Panc1 (cell line): ENCODE data around the gene CCNI. TPM values are rescaled to one million over a fixed set of nuclear protein-coding genes. Genes with fewer than 3 reads are reported as not detected.

ENCODE experiments used
- ATAC-seq: fragments of 200-7000 bp; cut with Tn5 transposase; 2 replicates; pipeline ENCODE4 v1.9.1; 2020; ENCODE audit warnings: mild to moderate bottlenecking, moderate library complexity
- BruUV-seq: library from RNA; stranded (reverse); fragments of 400-500 nt; replicated peaks from 2 replicates; lab custom pipeline; 2021; lab: Mats Ljungman, UMichigan
- CTCF ChIA-PET: fragments of 300-600 bp; sonication (Branson Sonifier 250); formaldehyde crosslinking; loops from one replicate; lab custom pipeline; 2022; ENCODE audit warnings: antibody characterized with exemption; lab: Charles Lee
- POLR2A ChIA-PET: fragments of 300-600 bp; sonication (Branson Sonifier 250); formaldehyde crosslinking; loops from one replicate; lab custom pipeline; 2022; ENCODE audit warnings: antibody characterized with exemption; lab: Charles Lee
- DNase-seq: peaks from one replicate; pipeline ENCODE4 v3.0.0-alpha.2; 2010; ENCODE audit warnings: low read depth, low spot score
- H3K27ac ChIP-seq: 2 replicates; pipeline ENCODE4 v1.5.1; 2011; ENCODE audit warnings: mild to moderate bottlenecking, low read length, inconsistent platforms
- H3K27me3 ChIP-seq: fragments of 200-500 bp; sonication (Bioruptor generic); 2 replicates; pipeline ENCODE4 v1.6.0; 2014; ENCODE audit warnings: low read length, inconsistent platforms; ENCODE audit not compliant: control insufficient read depth, insufficient read depth
- H3K36me3 ChIP-seq: fragments of 200-500 bp; sonication (Bioruptor generic); 2 replicates; pipeline ENCODE4 v1.5.1; 2014; ENCODE audit warnings: inconsistent platforms, mild to moderate bottlenecking, low read length, moderate library complexity; ENCODE audit not compliant: control insufficient read depth, insufficient read depth
- H3K4me1 ChIP-seq: 2 replicates; pipeline ENCODE4 v1.5.1; 2011; ENCODE audit warnings: inconsistent platforms, mild to moderate bottlenecking, low read length, moderate library complexity; ENCODE audit not compliant: control insufficient read depth, insufficient read depth
- H3K4me3 ChIP-seq, 2 experiments: 2 replicates each; pipeline ENCODE4 v1.5.1; 2011 to 2012; ENCODE audit warnings: low read depth in 2 of 2, low read length in 2 of 2, mild to moderate bottlenecking in 2 of 2, inconsistent platforms in 1 of 2, moderate library complexity in 1 of 2
- H3K9me3 ChIP-seq: fragments of 200-500 bp; sonication (Bioruptor generic); 2 replicates; pipeline ENCODE4 v1.5.1; 2014; ENCODE audit warnings: low read depth, mild to moderate bottlenecking, inconsistent platforms, low read length, moderate library complexity; ENCODE audit not compliant: control insufficient read depth, insufficient read depth
- in situ Hi-C: cut with HindIII; loops from 2 replicates; pipeline ENCODE4 v1.10.0; 2016; ENCODE audit warnings: low sequenced_read_pairs, low pct_unique_long_range_greater_than_20kb
- intact Hi-C: fragments of 100-400 bp; cut with micrococcal nuclease; formaldehyde crosslinking; loops from one replicate; pipeline ENCODE4 v1.10.0; 2022; ENCODE audit not compliant: unreplicated experiment
- total RNA-seq: library from RNA; stranded (reverse); gene quantifications from one replicate; pipeline ENCODE4 v1.2.1, GENCODE V29; 2021; ENCODE audit not compliant: unreplicated experiment
- TF ChIP-seq, protein P1 (sequence below): fragments of 450-650 bp; IDR thresholded peaks from 2 replicates; pipeline ENCODE4 v1.5.1; 2017; ENCODE audit warnings: mild to moderate bottlenecking

CCNI gene
- total RNA-seq, 1 experiment from 2014 or later, result 125 TPM

DNA sequence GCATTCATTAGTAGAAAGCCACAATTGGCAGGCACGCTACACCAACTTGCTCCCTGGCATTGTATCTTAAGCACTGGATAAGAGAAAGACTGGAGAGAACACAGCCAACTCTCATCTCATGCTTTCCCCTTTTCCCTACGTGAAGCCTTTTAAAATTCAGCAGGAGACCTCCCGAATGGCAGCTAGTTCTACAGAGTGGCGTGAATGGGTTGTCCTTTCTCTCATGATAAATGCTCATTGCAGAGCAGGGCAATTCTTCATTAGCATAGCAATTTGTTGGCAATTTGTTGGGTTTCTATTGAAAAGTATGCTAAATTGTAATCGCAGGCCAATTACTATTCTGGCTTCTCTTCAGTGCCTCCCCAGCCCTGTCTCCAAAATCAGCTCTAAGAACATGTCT, 78.3 kb downstream of the CCNI start:
- BruUV-seq, result no TSS peak
- Histone ChIP-seq H3K4me1 (no peaks in the 10 kb centered on the region), H3K9me3 (no peaks in the 10 kb centered on the region), H3K36me3 (no peaks in the 10 kb centered on the region; the same call in 1 of the 2 replicates), H3K4me3 (no peak overlapping the region), H3K27me3 (no peaks in the 10 kb centered on the region), H3K27ac (no peak overlapping the region)
- TF ChIP-seq, protein P1, sequence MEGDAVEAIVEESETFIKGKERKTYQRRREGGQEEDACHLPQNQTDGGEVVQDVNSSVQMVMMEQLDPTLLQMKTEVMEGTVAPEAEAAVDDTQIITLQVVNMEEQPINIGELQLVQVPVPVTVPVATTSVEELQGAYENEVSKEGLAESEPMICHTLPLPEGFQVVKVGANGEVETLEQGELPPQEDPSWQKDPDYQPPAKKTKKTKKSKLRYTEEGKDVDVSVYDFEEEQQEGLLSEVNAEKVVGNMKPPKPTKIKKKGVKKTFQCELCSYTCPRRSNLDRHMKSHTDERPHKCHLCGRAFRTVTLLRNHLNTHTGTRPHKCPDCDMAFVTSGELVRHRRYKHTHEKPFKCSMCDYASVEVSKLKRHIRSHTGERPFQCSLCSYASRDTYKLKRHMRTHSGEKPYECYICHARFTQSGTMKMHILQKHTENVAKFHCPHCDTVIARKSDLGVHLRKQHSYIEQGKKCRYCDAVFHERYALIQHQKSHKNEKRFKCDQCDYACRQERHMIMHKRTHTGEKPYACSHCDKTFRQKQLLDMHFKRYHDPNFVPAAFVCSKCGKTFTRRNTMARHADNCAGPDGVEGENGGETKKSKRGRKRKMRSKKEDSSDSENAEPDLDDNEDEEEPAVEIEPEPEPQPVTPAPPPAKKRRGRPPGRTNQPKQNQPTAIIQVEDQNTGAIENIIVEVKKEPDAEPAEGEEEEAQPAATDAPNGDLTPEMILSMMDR, result no peak
- POLR2A ChIA-PET, result no interaction called here
- in situ Hi-C loops (no loop called here), intact Hi-C loops (no loop called here)
- CTCF ChIA-PET, result no interaction called here
- ATAC-seq (no peak), DNase-seq (no peak)

Other genes with a start within 250 kb of the CCNI start
- gene SOWAHB, start 177.8 kb downstream of the CCNI start, total RNA-seq, result 4.0 TPM
- 103 TPM for gene SEPTIN11, start 126.2 kb downstream of the CCNI start, total RNA-seq
- gene CCNG2, start 81.2 kb upstream of the CCNI start, total RNA-seq, result 18.4 TPM